ENCODE data around the gene CD34.

The CD34 gene

DNA sequence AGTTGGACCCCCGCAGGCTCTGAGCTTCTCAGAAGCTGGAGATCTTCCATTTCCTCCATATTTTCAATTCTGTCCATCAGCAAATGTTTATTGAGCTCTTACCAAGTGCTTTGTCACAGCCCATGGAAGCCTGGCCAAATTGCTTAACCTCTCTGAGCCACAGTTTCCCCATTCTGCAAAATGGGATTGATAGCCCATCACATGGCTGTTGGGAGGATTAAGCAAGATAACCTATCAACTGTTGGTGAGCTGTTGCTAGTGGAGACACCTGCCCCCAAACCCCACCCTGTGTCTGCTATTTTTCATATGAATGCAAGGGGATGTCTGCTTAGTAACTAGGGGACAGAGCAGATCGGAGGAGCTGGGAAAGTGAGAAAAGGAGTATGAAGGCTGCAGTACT is 38.3 kb downstream of the CD34 start:
- no peak for DNase-seq (ENCODE audit: low spot score)

DNA sequence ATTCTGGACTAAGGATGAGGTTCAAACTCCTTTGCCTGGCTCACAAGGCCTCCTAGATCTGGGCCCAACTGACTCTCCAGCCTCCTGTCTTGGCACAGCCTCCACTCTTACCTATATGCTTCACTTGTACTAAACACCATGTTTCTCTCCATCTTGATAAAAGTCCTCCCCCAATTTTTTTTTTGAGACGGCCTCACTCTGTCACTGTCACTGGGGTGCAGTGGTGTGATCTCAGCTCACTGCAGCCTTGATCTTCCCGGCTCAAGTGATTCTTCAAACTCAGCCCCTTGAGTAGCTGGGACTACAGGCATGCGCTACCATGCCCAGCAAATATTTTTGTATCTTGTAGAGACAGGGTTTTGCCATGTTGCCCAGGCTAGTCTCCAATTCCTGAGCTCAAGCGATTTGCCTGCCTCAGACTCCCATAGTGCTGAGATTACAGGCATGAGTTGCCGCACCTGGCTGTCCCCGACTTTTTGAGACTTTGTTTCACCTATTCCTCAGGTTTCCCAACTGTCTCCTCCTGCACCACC is 39.7 kb downstream of the CD34 start:
- DNase-seq (ENCODE audit: low spot score), result no peak

DNA sequence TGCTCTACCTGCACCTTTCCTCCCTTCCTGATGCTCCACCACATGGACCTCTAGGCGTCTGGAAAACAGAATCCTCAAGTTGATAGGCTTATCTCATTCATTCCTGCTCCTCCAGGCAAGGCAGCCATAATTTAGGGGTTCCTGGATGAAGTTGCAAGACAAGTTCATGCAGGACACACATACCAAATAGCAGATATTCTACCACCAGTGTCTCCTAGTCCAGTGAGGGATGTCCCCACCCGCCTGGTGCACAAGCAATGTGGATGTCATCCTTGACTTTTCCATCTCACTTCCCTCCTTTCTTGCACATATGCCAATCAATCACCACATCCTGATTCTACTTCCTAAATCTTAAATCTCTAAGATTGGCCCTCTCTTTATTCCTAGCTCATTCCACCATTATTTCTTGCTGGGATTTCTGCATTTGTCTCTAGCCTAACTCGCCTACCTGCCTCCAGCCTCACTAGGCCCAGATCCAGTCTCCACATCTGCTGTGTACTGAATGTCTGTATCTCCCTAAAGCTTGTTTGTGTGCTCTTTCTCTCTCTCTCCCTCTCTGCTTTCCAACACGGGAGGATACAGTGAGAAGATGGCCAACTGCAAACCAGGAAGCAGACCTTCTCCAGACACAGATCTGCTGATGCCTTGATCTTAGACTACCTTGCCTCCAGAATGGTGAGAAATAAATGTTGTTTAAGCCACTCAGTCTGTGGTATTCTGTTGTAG is 40.5 kb downstream of the CD34 start:
- DNase-seq (ENCODE audit: low spot score), result no peak

DNA sequence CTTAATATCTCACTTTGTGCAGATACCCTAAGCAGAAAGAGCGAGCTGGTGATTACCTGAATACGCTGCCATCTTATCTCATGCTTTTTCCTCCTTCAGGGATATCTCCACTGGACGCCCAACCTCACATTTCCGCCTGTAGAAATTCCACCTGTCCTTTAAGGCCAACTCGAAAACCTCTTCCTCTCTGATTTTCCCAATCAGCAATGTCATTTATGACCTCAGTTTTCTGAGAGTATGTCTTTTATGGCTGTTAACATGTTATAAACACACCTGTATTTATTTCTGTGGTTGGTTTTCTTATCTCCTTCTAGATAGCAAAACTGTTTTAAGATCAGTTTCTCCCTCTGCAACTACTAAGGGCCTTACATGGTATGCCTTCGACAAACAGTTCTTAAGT is 41.1 kb downstream of the CD34 start:
- no peak for DNase-seq (ENCODE audit: low spot score)

DNA sequence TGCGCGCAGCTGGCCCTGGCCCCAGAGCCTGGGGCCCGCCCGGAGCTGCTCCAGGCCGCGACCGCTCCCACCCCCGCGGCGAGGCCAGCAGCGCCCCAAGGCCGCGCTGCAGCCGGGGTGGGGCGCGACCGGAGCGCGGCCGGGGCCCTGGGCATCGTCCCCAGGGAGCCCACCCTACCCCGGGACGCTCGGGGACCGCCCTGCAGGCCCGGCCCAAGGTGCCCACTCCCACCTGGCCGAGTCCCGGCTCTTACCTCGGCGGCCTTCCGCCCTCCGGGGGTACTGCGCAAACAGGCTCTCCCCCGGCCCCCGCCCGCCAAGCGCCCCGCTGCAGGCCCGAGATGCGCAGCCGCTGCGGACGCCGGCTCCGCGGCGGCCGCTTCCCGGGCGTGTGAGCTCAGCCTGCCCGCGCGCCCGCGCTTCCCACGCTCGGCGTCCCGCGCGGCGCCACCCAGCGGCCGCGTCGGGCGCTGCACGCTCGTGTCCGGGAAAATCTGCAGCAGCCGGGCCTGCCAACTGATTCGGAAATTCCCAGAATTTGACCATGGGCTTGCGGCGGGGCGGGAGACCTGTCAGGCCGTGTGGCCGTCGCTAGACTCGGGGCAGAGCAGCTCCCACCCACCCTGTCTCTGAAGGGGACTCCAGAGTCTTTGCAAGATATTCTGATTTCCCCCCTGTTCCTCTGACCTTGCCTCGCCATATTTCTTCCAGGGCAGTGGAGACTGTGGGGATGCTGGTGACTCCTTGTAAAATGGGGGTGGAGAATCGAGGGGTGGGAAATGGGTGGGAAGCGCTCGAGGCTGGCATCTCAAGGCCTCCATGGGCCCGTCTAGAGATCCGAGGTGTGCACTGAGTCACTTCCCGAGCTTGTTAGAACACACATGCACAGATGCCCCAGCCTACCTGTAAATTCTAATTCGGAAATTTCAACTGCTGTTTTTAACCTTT is 41.9 kb downstream of the CD34 start:
- DNase-seq (ENCODE audit: low spot score), result peak; percentile 49

DNA sequence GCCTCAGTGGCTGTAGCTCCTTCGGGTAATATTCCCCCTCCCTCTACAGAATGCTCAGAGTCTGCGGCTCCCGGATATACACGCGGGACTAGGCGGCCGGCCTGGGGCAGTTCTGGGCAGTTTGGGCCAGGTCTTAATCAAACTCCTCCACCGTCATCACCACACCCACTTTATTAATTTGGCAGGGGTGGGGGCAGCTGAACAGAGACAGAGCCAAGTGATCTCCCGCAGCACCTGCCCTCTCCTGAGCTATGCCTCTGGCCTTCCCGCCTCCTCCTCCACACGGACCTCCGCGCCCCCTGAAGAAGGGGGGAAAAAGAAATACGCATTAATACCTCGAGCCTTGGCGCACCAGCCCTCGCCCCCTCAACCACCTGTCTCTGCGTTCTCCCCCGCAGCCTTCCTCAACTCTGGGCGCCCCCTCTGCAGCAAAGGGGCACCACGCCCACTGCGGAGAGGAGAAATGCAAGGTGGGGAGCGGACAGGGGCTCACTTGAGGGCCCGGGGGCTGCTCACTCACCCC is 42.6 kb downstream of the CD34 start:
- DNase-seq (ENCODE audit: low spot score), result no peak

DNA sequence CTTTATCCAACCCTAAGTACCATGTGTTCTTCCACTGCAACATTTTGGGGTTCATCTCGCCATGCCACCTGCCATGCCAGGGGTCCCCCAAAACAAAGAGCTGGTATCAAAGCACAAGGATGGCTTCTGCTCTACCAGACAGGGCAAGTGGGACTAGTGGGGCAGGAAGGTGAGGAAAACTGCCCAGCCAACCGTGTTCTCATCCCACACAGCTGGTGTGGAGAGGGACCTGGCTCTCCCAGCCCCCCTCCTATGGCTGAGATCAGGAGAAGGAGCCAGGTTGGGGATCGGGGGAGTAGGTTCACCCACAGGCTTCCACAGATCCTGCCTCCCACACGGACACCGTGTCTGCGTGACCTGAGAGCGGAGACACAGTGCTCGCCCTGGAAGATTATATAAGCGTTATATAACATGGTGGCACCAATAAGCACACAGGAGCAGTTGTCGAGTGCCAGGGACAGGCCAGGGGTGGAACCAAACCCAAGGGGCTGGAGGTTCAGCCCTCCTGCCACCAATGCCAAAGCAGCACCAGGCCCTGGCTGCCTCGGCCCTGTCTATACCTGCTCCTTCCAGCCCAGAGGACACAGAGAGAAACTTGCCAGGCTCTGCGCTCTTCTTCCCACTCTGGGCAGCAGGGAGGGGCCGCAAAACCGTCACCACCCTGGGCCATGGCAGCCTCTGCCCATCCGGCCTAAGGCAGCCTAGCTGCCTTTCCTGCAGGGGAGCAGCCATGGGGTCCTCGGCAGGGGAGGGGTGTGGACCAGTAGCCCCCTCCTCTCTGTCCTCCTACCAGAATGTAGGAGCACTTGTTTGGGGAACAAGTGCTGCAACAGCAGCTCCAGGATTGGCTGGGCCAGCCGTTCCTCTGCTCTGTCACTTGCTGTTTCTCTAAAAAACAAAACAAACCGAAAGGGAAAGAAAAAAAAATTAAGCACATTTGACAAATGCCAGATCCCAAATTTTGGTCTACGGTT is 43.5 kb downstream of the CD34 start:
- DNase-seq (ENCODE audit: low spot score), result no peak

DNA sequence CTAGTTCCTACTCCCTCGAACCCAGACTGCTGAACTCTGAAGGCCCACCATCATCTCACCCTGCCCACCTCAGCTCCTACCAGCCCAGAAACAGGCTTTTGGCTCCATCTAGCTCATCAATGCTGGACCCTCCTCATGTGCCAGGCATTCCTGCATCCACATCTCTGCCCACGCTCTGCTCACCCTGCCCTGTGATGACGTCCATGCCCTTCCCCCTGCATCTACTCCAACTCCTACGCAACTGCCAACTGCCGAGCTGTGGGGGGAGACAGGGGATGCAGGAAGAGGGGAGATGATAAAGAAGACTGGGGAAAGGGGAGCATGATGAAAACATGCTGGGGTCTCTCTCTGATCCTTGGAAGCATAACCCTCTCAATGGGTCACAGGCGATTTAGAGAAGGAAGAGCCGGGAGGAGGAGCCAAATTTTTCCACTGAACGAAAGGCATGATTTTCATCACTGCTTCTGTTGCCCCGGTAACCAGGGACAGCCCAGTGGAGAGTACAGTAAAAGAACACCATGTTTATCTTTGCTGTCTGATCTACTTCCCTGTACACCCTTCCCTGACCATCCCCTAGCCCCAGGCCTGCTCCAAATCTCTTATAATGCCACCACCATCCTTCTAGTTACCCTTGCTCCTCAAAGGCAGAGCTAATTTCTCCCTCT is 44.3 kb downstream of the CD34 start:
- DNase-seq (ENCODE audit: low spot score), result no peak

DNA sequence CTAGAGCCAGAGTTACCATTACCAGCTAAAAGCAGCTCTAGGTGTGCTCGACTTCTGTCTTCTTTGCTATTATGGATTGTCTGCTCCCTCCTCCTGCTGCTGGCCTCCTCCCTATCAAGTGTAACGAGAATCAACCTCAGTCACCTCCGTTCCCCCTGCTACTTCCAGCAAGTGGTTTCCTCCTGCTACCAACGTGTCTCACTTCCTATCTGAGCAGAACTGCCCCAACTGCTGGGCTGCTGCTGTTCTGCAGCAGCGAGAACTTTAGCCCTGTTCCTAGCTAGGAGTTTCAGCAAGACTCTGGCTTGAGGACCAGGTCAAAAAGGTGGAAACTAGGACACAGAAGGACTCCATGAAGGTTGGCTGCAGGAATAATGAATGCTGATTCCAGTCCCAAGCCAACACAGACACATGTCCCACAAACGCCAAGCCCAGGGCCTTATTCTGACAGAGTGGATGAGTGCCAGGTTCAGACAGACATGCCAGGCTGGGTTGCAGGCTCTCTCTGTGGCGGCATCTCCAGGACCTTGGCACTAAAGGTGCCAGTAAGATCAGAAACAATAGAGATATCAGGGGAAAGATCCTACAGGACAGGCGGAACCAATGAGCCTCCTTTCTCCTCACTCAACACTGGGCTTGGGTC is 46.9 kb downstream of the CD34 start:
- DNase-seq (ENCODE audit: low spot score), result no peak

DNA sequence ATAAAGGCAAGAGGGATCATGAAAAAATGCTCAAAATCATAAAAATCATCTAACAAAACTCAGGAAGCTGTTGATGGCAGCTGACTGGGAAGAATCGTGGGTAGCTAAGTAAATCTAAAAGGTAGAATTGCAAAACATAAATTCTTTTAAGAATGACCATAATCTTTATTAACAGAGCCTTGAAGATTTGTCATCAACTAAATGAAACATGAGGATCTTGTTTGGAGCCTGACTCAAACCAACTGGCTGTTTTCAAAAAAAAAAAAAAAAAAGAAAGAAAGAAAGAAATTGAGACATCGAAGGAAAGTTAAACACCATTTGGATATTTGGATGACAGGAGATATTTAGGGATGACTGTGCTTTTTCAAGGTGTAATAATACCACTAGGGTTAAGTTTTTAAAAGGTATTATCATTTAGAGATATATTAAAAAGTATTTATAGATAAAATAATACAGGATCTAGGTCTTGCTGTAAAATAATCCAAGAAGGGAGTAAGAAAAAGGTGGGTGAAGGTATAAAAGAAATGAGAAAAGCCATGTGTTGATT is 48.6 kb downstream of the CD34 start:
- DNase-seq (ENCODE audit: low spot score), result no peak

DNA sequence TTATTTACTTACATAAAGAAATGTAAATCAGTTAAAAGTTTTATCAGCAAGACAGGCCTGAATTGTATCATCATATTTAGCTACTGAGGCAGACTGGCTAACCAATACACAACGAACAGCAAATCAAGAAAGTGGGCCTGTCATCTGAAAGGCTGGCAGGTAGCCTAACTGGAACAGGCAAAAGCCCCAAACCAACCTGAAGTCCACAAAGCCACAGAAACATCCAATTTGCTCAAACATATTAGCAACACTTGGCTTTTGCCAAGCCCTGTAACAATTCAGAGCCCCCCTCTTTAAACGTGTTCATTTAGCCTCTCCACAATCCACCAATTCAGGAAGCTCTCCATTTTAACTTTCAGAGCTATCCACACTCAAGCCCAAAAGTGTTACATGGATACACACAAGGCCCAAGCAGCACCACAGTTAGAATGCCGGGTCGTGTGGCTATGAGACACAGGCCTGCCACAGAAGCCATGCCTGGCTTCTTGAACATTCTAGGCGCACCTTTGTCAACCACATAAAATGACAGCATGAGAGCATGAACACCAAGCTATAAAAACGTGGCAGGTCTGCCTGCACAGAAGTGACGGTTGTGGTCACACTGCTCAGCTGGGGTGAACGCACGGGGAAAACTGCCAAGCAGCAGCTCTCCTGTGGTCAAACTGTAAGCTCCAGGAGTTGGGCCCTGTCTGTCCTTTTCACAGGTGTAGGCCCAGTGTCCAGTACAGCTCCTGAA is 49.3 kb downstream of the CD34 start:
- DNase-seq (ENCODE audit: low spot score), result peak; percentile 52

DNA sequence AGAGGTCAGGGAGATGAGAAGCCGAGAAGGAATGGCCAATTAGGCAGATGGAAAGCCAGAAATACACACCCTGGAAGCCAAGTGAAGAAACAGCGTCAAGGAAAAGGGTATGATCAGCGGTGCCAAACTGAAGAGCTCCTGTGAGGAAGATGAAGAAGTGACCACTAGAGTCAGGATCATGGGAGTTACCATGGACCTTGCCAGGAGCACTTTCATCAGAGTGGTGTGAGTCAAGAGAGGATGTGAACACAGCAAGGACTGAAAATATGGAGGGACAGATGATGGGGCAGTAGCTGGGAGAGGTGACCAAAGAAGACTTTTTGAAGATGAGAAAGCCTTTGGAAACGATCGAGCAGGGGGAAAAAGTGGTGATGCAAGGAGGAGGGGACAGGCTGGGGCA is 50.4 kb downstream of the CD34 start:
- DNase-seq (ENCODE audit: low spot score), result no peak

DNA sequence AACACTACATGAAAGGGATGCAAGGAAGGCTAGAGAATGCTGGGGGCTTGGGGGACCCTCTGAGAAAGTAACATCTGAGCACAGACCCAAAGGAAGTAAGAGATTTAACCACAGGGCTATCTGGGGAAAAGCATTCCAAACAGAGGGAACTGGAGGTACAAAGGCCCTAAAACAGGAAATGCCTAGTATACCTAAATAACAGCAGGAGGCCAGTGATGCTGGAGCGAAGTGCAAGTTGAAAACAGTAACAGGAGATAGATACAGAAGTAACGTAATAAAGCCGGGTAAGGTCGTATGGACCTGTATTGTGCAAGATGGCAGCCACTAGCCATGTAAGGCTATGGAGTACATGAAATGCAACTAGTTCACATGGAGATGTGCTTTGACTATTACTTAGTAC is 52.1 kb downstream of the CD34 start:
- DNase-seq (ENCODE audit: low spot score), result no peak

DNA sequence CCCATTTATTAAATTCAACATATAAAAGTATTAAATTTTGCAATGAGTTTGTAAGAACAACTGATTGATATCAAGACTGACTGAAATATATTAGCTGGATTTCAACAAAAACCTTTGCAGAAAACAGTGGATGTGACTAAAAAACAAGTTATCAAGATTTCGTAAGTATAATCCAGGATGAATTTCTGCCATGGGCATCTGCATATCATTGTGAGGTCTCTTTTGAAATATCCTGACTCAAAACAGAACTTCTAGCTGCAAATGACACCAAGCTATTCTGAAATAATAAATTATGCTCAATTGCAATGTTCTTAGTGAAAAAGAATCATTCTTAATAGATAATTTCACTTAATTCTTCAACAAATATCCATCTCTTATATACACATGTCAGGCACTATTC is 52.6 kb downstream of the CD34 start:
- no peak for DNase-seq (ENCODE audit: low spot score)

DNA sequence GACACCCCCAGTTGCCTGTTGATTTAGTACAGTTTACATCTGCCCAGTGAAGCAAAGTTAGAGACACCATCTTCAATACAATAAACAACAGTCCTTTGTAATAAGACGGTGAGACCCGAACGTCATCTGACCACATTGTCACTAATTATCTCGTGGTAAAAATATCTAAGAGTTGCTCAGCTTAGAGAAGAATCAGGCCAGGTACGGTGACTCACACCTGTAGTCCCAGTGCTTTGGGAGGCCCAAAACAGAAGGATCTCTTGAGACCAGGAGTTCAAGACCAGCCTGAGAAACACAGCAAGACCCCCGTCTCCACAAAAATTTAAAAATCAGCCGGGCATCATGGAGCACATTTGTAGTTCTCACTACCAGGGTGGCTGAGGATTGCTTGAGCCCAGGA is 53.5 kb downstream of the CD34 start:
- peak; percentile 37 for DNase-seq (ENCODE audit: low spot score)

DNA sequence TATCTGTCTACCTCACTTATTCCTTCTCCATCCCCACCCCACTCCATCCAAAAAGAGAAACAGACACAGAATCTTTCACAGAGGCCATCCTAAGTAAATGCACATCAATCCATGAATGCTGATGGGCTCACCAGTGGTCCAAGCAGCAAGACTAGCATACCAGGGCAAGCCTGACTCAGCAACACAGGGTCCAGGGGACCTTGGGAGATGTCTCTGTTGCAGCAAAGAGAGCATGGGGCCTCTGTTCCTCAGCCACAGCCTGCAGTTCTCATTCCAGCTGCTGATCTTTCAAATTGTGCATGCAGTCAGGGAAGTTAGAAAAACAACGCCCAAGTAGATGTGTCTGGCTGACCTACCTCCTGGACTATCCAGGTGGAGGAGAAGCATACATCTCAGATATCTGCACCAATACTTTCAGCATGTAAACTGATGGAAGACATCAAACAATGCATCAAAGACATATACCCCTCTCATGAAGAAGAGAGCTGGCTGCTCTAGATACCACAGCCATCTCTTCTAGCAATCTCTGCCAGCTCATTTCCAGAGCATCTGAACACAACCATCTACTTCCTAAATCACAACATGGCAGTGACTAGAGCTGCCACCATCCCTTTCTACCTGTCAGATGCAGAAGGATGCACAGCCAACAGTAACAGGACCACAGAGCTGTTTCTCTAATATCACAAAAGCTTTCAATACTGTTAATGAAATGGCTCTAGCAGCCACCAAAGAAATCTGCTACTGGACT is 54.5 kb downstream of the CD34 start:
- no peak for DNase-seq (ENCODE audit: low spot score)

DNA sequence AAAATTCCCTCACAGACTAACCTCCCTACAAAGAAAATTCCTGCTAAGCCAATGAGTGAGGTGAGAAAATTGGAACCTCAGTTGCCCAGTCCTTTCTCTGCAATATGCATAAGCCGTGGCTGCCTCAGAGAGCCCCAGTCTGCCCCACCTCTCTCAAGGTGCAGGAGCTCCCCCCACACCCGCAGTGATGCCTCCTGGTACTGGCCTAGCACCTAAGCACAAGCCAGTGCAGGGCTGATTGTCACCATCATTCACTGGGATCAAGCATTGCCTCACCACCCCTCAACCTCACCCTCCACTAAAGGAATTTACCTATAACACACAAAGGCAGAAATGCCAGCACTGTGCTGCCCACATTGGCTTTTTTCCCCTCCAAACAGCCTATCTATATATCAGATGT is 56.9 kb downstream of the CD34 start:
- DNase-seq (ENCODE audit: low spot score), result no peak

DNA sequence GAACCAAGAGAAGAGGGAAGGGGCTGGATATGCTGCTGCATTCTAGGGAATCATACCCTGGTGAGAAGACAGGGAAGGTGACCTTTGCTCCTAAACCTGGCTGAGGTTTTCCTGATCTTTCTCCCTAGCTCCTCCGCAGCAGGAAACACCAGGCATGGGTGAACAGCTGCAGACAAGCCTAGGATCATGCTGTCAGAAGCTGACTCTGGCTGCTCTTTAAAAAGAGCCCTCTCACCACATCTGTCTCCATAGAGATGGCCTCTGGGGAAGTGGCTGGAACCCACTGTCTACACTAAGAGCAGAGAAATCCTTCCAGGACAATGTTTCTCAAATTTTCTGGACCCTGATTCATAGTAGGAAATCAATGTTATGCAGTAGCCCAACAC is 57.6 kb downstream of the CD34 start:
- DNase-seq (ENCODE audit: low spot score), result no peak
